GM19240 (cell line): ENCODE data around the gene MARCO.
"Not testable (repeated sequence)": the region's sequence is repeated elsewhere in the genome, so short reads cannot be mapped to it uniquely, and the experiment has no call there.

Experiments used
- DNase-seq: peaks from one replicate; pipeline ENCODE4 v3.0.0; 2011; ENCODE audit warnings: low spot score; ENCODE audit not compliant: insufficient read length

Gene MARCO

GRCh38 chr2:119037922-119038321, 95.9 kb downstream of the MARCO start:
- not testable (repeated sequence) for DNase-seq

- no peak for DNase-seq
These were observed 98.7 kb downstream of the MARCO start for GRCh38 chr2:119040730-119041129.
